OCI-M2 (cell line): ENCODE results near the gene MYOF.
"Not testable (repeated sequence)": the region's sequence is repeated elsewhere in the genome, so short reads cannot be mapped to it uniquely, and the experiment has no call there.

Experiments
- DNase-seq: peaks from one replicate; lab custom pipeline; 2025; ENCODE audit not compliant: unreplicated experiment; lab: John Stamatoyannopoulos, UW

The MYOF gene

DNA sequence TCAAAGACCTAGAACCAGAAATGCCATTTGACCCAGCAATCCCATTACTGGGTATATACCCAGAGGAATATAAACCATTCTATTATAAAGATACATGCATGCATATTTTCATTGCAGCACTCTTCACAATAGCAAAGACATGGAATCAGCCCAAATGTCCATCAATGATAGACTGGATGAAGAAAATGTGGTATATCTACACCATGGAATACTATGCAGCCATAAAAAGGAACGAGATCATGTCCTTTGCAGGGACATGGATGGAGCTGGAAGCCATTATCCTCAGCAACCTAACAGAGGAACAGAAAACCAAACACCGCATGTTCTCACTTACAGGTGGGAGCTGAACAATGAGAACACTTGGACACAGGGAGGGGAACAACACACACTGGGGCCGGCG lies 123.7 kb downstream of the MYOF start:
- not testable (repeated sequence) for DNase-seq

DNA sequence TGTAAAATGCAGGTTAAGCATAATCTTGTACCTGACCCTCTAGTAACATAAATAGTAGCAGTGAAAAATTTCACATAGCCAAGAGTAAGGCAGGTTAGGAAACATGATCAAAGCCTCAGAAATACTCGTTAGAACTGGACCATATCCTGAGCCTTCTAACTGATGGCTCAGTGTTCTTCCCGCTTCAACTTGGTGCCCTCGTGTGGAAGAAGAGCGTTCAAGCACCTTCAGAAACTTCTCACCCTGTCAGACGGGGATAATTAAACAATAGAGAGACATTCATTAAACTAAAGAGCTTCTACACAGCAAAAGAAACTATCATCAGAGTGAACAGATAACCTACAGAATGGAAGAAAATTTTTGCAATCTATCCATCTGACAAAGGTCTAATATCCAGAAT lies 124.5 kb downstream of the MYOF start:
- no peak for DNase-seq

DNA sequence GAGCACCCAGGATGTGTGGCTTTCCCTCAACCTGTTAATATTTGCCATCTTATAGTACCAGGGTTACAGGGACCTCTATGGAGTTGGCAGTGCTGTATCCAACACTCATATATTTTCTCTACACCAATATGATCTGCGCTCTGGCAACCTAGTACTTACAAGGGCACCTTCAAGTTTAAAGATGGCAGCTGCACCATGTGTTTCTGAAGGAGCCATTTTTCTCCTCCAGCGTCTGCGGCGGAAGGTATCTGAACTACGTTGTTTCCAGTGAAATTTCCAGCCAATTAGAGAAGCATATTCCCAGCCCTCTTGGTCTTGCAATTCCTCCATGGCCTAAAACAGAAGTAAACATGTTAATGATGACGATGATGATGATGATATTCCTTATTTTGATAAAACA lies 125.6 kb downstream of the MYOF start:
- no peak for DNase-seq

DNA sequence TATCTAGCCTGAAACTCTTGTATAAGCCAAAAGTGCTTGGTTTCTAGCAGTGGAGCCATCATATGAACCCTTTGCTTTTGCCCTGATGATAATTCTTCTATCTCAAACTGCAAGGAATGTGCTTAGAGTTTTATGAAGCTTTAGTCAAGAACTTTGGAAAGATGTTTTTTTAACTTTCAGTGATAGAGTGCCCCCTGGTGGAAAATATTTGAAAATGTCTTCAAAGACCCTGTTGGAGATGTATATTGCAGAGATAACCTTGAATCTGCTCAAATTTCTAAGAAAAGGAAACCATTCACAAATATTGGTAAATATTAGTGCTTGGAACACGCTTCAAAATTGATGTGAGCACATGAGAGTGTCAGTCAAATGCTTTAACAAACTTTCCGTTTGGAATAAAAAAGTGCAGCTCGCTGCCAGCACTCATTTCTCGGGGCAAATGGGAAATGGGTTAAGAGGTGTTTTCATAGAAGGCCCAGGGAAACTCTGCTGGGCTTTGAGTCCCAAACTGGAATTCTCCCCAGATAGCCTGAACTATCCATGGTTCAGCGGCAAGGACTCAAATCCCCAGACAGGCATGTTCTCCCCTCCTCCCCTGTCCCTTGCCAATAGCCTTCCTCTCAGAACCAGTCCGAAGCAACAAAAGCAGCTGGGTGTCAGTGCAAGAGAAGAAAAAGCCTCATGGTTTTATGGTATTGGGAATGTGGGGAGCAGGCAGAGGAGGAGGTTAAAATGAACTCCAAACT lies 129.3 kb downstream of the MYOF start:
- no peak for DNase-seq

DNA sequence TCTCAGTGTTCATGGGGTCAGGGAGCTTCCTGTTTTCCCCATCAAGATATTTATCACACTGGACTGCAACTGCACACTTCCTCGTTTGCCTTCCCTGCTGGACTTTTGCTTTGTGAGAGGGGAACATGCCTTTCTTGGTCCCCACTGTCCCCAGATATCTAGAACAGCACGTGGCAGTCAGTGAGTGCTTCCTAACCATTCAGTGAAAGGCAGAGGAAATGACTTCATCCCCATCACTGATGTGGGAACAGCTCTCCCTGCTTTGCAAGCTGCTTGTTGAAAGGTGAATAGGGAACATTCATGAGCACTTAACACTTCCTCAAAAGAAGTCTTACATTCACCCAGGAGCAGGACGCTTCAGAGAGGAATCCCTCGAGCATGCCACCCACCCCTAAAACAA lies 135.4 kb downstream of the MYOF start:
- no peak for DNase-seq

DNA sequence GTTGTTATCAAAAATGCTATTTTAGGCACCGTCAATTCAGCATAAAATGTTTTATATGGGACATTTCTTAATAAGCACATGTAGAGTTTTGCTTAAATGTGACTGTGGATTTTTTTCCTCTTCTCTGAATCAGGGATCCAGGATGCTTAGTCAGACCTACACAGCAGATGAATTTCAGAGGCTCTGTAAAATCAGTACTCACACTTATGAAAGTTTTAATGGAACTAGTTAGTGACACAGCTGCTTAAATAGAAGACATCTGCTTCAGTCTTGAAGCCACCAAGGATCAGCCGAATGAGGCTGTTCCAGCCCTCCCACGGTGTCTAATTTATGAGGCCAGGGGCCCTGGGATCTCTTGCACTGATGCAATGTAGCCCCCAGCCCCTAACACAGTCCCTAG lies 136.0 kb downstream of the MYOF start:
- DNase-seq = no peak

DNA sequence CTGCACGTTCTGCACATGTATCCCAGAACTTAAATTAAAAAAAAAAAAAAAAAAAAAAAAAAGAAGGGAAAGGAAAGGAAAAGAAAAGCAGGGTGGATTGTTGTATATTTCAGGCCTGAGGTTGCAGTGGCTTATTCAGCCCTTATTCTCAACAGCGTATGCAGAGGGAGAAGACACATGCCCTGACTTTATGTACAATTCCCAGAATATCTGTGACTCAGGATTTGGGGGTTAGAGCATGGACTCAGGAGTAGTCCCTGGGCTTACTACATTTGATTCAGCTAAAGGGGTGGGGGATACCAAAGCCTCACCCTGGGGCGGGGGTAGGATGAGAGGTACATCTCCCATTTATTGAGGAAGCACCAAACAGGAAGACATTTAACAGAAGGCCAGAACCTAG lies 137.4 kb downstream of the MYOF start:
- no peak for DNase-seq

DNA sequence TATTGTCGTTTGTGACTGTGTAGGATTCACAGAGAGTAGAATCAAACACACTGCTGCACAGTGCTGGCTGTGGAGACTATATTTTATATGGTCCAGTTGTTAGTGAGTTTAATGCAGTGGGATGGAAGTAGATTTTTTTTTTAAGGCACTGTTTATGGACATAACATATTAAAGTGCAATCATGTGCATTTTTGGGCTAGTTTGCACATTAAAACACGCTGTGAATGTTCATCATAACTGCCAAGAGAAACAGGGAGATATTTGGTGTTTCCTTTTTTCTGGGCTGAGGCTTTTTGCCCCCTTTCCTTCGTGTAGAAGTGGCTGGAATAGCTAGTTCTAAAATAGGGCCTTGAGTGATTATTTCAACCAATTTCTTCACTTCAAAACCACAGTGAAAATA lies 139.2 kb downstream of the MYOF start:
- no peak for DNase-seq

DNA sequence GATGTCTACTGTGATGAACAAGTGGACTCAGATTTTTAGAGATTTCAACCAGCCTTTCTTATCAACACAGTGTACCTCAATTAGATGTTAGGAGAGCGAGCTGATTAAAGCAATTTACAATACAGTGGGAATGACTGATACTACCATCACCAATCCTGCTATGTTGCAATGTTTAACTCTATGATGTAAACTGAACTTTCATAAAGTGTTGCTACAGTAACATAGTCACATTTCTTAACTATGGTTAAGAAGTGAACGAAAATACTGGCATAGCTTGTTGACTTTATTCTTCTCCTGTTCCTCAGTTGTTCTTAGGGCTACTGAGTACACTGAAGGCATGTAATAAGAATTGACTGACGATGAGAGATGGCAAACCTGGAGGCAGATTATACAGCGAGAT lies 139.8 kb downstream of the MYOF start:
- DNase-seq = no peak

DNA sequence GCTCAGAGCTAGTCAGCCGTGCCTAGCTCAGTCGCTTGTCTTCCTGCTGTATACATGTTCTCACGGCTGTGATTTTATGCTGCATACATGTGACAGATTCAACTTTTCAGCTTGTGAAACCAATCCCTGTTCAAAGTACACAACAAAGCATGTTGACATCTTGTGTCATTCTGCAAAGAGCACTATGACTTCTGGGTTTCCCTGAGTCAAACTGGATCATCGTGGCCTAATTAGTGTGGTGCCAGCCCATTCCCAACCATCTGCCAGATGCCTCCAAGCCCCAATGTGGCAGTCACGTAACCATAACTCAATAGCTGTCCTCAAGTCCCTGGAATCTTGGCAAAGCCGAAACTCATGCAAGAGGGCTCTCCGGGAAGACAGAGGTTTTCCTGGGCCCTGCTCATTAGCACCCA lies 144.8 kb downstream of the MYOF start:
- no peak for DNase-seq

DNA sequence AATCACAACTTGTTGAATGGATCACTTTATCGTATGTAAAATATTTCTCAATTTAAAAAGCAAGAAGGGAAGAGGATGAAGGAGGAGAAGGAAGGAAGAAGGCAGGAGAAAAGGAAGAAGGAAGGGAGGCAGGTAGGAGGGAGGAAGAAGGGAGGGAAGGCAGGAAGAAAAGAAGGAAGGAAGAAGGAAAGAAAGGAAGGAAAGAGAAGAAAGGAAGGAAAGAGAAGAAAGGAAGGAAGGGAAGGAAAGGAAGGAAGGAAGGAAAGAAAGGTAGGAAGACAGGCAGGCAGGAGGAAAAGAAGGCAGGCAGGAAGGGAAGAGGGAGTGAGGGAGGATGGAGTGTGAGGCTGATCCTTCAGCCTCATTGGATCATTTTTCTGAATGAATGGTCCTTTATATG lies 145.5 kb downstream of the MYOF start:
- no peak for DNase-seq

DNA sequence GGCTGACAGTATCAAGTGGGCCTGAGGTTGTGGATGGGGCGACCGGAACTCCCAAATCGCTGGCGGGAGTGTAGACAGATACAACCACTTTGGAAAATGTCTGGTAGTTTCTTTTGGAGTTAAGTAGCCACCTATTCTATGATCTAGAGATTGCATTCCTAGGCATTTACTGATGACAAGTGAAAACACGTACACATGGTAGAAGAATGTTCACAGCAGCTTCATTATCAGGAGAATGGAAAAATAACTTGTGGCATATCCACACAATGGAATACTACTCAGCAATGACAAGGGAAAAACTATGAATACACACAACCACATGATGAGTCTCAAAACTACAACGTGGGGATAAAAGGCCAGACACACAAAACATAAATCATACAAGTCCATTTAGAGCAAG lies 146.0 kb downstream of the MYOF start:
- no peak for DNase-seq

DNA sequence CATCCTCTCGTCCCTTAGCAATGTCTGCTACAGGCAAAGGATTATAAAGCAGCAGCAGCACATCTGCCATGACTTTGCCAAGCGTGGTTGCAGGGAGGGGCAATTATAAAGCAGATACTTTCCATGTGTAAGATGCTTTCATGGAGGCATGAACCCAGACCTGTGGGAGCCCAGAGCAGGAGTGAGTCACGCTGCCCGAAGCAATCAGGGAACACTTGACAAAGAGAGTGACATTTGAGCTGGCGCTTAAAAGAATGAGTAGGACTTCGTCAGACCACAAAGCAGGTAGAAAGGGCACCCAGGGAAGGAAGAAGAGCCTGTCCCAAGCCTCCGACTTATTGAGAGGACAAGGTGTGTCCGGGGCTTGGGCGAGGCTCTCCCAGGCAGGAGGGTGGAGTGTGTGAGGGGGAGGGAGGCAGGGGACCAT lies 147.2 kb downstream of the MYOF start:
- no peak for DNase-seq

DNA sequence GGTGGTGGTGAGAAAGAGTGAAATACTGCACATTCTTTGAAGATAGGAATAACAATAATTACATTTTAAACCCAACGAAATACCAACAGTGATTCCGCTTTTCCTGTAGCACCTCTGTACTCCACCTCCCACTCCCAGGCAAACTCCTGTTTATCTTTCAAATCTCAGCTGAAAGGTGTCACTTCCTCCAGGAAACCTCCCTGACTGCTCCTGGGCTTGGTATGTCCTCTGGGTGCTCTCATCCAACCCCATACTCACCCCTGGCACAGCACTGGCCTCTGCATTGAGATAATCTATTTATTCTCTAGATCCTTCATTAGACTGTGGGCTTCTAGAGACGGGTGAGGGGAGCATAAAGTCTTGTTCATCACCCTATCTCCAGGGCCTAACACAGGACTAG lies 148.0 kb downstream of the MYOF start:
- DNase-seq = no peak

DNA sequence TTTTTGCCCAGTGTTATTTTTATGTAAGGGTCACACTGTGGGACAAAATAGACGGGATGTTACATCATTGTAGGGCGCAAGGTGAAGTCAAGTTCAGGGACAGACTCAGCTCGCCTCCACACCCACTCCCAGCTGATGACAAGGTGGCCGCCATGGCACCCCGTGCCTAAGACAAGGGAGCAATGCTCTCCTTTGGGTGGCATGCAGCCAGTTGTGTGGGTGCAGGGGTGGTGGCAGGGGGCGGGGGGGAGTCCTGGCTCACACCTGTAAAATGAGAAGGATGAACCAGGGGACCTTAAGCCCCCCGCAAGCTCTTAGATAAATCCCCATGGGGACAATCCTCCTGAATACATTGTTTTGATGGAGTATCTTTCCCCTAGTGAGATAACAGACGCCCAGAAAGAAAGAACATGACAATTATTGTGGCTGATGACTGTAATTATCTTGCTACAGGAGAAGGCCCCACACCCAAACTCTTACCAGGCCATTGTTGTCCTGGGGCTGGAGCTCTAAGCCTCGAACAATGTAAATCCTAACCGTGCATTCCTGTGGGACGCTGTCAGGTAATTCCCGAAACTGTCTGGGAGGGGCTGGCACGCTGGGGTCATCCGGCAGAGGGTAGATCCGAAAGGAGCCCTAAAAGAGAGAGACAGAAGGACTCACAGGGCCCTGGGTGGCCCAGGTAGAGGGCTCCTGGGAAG lies 148.7 kb downstream of the MYOF start:
- no peak for DNase-seq

DNA sequence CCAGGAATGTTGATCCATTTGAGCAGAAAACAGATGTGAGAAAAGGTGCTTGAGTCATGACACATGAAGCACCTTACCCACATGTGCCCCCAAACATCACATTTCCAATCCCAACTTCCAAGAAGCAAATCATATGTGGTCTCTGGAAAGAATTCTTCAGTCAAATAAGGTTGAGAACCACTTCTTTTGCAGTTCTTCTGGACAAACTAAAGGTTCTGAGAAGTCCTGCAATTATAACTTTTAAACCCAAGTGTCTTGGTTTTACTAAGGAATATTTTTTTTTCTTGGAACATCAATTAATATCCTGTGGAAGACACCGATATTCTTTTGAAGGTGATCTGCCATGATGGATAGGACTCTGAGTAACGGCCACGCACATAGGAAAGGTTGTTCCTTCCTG lies 151.3 kb downstream of the MYOF start:
- DNase-seq = no peak

DNA sequence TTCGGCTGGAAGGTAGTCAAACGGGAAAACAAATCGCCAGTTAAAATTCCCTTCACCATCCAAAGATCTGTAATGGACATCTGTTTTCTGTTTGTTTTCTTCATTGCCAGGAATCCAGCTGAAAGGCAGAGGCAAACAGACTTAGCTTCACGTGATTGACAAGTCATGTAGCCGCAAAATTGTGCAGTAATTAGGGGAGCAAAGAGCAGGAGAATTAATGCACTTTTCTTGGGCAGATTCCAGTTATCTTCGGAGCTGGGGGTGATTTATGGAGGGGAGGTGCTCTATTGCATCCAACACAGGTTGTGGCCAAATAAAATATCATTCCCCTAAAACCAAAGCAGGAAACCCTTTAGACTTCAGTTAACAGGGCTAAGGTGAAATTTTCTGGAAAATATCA lies 162.2 kb downstream of the MYOF start:
- no peak for DNase-seq

DNA sequence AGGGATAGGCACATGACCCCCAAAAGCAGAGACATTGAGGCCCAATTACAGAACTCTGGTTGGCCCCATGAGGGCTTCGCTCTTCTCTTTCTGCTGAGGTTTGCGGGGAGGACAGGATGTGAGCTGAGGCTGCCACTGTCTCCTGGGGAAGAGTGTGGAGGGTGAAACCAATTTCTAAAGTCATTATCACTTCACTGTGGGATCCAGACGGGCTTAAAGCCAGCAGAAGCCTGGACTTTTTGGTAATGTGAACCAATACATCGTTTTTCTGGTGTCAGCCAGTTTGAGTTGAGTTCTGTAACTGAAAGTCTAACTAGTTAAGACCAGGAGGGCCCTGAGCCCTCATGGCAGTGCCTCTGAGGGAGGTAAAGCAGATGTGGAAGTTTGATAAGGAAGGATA lies 163.0 kb downstream of the MYOF start:
- DNase-seq = no peak

DNA sequence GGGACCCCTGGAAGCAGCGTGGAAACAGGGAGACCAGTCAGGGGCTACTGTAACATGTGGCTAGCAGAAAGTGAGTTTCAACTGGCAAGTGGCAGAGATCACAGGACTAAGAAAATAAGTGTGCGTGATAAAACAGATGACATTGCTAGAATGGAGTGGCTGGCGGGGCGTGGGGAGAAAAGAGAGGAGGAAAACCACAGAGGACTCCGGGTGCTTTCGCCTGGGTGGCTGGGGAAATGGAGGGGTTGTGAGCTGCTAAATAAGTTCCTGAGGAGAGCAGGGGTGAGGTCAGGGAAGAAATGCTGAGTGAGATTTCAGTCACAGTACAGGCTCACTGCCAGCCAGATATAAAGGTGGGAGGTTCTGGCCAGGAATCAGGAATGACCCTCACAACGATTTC lies 166.9 kb downstream of the MYOF start:
- DNase-seq = no peak

DNA sequence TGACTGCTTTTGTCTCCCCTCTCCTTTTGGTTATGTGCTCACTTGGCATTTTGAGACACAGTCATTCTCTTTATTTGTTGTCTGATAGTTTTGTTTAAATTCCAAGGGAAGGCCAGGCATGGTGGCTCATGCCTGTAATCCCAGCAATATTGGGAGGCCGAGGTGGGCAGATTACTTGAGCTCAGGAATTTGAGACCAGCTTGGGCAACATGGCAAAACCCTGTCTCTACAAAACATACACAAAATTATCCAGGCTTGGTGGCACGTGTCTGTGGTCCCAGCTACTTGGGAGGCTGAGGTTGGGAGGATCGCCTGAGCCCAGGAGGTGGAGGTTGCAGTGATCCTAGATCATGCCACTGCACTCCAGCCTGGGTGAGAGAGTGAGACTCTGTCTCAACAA lies 167.5 kb downstream of the MYOF start:
- DNase-seq = not testable (repeated sequence)

DNA sequence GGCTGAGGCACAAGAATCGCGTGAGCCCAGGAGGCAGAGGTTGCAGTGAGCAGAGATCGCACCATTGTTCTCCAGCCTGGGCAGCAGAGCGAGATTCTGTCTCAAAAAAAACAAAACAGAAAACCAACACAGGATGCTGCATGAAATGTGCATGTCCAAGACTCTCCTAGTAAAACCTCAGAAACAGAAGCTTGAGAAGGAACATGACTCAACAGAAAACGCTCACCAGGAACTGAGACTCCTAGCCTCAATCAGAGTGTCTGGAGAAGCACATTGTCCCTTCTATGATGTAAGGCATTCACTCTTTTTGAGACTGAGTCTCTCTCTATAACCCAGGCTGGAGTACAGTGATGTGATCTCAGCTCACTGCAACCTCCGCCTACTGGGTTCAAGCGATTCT lies 168.3 kb downstream of the MYOF start:
- no peak for DNase-seq

DNA sequence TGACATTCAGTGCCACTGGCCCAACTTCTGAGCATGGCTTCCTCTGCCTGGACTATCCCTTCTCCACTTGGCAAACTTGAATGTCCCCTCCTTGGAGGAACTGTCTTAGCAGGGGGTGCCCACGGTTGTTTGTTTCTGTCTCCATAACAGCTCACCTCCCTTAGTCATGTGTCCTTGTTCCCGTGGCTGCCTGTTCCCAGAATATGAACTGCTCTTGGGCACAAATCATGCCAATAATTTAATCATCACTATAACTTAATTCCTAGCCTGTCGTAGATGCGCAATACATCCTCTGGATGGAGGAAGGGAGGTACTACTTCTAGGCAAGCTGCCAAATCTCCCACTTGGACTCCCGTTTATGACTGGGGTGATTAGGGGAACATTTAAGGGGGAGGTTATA lies 173.1 kb downstream of the MYOF start:
- no peak for DNase-seq

DNA sequence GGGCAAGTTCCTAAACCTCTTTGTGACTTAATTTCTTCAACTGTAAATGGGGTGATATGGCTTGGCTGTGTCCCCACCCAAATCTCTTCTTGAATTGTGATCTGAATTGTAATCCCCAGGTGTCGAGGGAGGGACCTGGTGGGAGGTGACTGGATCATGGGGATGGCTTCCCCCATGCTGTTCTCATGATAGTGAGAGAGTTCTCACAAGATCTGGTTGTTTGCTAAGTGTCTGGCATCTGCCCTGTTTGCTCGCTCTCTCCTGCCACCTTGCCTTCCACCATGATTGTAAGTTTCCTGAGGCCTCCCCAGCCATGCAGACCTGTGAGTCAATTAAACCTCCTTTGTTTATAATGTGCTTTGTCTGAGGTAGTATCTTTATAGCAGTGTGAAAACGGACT lies 177.0 kb downstream of the MYOF start:
- DNase-seq = no peak
